LNCAP (cell line): ENCODE measurements around the gene SIPA1L2.

Experiments used
- CTCF ChIP-seq: fragments of 450-650 bp; IDR thresholded peaks from 2 replicates; pipeline ENCODE4 v1.5.1; 2017; ENCODE audit warnings: mild to moderate bottlenecking

Gene SIPA1L2

GRCh38 chr1:232669981-232670747 lies 40.2 kb upstream of the SIPA1L2 start:
- no peak for TF ChIP-seq CTCF

- TF ChIP-seq CTCF = no peak
Observed at GRCh38 chr1:232667778-232668165, 37.8 kb upstream of the SIPA1L2 start.

GRCh38 chr1:232667094-232667777 lies 37.3 kb upstream of the SIPA1L2 start:
- no peak for TF ChIP-seq CTCF

DNA sequence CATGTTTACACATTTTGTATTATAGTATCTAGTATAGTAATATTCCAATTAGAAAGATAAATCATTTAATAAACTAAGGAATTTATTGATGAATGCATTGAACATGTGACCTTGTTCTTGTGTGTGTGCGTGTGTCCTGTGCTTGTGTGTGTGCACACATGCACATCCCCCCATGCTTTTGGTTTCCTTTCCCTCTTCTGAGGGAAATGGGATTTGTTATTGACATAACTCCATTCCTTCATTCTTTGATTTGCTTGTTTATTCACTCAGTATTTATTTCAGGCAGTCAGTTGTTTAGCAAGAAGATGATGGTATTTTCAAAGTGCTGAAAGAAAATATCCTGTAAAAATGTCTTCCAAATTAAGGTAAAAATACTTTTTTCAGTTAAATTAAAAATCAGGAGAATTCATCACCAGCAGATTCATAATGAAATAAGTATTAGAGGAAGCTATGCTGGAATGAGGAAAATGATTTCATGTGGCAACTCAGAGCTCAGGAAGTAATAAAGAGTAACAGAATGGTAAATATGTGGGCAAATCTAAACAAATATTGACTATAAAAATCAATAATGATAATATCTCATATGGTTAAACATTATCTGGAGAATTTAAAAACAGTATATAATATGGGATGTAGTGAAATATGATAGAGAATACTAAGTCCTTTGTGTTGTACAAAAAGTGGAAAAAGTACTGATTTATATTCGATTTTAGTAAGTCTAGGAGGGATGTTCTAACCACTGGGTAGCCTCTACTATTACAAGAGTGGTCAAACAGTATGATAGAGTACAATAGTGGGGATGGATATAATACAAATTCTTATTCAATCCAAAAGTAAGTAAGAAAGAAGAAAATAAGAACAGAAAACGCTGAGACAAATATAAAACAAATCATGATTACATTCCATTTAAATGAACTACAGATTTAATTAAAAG lies 35.2 kb upstream of the SIPA1L2 start:
- no peak for TF ChIP-seq CTCF

GRCh38 chr1:232662910-232663309 lies 33.0 kb upstream of the SIPA1L2 start:
- TF ChIP-seq CTCF = no peak

DNA sequence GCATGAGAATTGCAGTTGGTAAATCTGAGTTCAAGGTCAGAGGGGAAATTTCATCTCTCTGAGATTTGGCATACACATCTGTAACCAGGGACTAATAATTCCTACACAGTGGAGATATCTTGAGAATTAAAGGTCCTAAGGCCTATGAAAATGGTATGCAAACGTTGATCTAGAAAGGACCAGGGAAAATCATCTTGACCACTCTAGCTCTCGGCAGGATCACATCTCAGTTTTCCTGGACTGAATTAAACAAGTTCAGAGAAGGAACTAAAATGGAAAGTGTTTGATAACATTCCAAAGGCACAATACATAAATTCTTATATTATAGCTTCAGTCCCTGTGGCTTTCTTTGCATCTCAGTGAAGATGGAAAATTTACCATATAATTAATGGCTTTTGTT lies 28.5 kb upstream of the SIPA1L2 start:
- no peak for TF ChIP-seq CTCF

DNA sequence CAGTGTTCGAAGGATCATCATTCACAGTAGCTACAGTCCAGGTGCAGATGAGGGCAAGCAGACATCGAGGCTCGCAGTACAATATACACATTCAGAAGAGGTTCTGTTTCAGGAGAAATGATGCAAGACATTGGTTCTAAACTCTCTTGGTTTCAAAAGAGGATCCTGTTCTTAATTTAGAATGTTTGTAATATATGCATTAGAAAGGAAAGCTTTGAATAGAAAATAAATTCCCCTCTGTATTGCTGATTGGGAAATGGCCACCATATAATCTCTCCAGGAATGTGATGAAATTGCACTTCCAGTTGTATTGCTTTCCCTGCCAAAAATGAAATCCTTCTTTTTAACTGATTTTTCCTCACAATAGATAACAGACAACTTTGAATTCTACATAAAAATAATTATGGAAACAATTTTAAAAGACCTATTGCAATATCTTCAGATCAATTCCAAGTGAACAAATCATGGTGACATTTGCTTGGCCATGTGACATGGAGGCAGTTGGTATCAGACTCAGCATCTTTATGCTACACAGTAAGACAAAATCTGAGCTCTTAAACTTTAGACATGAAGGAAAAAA lies 27.6 kb upstream of the SIPA1L2 start:
- no peak for TF ChIP-seq CTCF
